Measurements from ENCODE around the gene SORCS1. TPM values are rescaled to one million over a fixed set of nuclear protein-coding genes. Genes with fewer than 3 reads are reported as not detected.

Gene SORCS1
- total RNA-seq, 4 donors from 2014 or later: 1.2 to 11.8 (median 6.2) TPM

- no peaks in the 10 kb centered on the region for H3K9me3 ChIP-seq
- no peaks in the 10 kb centered on the region for H3K27me3 ChIP-seq
- no peaks in the 10 kb centered on the region for H3K4me1 ChIP-seq
- no peaks in the 10 kb centered on the region for H3K36me3 ChIP-seq
- DNase-seq: no peak
- TF ChIP-seq, protein P1, sequence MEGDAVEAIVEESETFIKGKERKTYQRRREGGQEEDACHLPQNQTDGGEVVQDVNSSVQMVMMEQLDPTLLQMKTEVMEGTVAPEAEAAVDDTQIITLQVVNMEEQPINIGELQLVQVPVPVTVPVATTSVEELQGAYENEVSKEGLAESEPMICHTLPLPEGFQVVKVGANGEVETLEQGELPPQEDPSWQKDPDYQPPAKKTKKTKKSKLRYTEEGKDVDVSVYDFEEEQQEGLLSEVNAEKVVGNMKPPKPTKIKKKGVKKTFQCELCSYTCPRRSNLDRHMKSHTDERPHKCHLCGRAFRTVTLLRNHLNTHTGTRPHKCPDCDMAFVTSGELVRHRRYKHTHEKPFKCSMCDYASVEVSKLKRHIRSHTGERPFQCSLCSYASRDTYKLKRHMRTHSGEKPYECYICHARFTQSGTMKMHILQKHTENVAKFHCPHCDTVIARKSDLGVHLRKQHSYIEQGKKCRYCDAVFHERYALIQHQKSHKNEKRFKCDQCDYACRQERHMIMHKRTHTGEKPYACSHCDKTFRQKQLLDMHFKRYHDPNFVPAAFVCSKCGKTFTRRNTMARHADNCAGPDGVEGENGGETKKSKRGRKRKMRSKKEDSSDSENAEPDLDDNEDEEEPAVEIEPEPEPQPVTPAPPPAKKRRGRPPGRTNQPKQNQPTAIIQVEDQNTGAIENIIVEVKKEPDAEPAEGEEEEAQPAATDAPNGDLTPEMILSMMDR (IDR thresholded peaks at IDR 0.05): no peak
- no peak for TF ChIP-seq POLR2A (IDR thresholded peaks at IDR 0.05)
- H3K27ac ChIP-seq: no peak overlapping the region
- no peak overlapping the region for H3K4me3 ChIP-seq (replicated peaks in 1 of 3)
- intact Hi-C loops (cut with DNase I): no loop called here
Measured at GRCh38 chr10:106637873-106638272, 526.6 kb downstream of the SORCS1 start.

DNA sequence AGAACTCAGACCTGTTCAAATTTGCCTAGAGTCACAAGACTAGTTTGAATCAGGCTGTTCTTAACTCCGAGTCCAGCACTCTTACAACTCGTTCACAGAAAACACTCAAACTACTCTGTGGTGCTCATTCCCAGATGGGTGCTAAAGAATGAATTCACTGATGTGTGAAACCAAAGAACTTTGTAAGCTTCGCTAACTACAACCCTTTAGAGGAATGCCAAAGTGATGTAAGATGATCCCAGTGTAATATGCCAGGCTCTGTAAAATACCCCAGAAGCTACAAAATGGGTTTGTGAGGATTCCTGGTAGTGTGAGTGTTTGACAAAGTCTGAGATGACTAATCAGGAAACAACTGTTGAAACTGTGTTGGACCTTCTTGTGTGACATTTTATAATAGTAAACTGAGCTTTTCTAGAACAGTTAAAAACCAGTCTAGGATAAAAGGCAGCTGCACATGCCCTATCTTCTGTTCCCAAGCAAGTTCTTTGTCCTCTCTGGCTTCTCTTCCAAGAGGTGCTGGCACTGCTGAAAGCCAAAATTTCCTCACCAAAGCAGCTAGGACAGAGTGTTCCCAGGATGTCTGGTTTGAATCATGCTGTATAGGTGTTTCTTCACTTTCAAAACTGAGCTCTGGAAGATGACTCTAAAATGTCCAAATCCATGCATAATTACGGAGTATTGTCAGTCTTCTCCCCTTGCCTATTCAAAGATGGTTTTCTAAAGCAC, 527.6 kb downstream of the SORCS1 start:
- 49 to 55% methylated on average over 4 of the region's 4 CpGs for WGBS, 2 donors
- intact Hi-C loops (cut with DNase I): no loop called here
- Histone ChIP-seq H3K4me1 (no peaks in the 10 kb centered on the region), H3K27ac (no peak overlapping the region), H3K4me3 (replicated peaks in 1 of 3) (no peak overlapping the region), H3K9me3 (no peaks in the 10 kb centered on the region), H3K27me3 (no peaks in the 10 kb centered on the region), H3K36me3 (no peaks in the 10 kb centered on the region)
- peak in 1 of 2 donors; percentile 3 for DNase-seq
- no peak for TF ChIP-seq POLR2A (IDR thresholded peaks at IDR 0.05)
- TF ChIP-seq, protein P1 (IDR thresholded peaks at IDR 0.05): no peak

GRCh38 chr10:106635947-106636346, 528.6 kb downstream of the SORCS1 start:
- DNase-seq: peak; percentile 68 to 73
- no peaks in the 10 kb centered on the region for H3K4me1 ChIP-seq
- H3K36me3 ChIP-seq: no peaks in the 10 kb centered on the region
- no peaks in the 10 kb centered on the region for H3K27me3 ChIP-seq
- TF ChIP-seq, protein P1 (IDR thresholded peaks at IDR 0.05): no peak
- intact Hi-C loops (cut with DNase I): no loop called here
- no peak overlapping the region for H3K27ac ChIP-seq
- WGBS, 2 donors: 22 to 39% methylated on average over 6 of the region's 6 CpGs
- H3K9me3 ChIP-seq: no peaks in the 10 kb centered on the region
- H3K4me3 ChIP-seq (replicated peaks in 1 of 3): no peak overlapping the region

DNA sequence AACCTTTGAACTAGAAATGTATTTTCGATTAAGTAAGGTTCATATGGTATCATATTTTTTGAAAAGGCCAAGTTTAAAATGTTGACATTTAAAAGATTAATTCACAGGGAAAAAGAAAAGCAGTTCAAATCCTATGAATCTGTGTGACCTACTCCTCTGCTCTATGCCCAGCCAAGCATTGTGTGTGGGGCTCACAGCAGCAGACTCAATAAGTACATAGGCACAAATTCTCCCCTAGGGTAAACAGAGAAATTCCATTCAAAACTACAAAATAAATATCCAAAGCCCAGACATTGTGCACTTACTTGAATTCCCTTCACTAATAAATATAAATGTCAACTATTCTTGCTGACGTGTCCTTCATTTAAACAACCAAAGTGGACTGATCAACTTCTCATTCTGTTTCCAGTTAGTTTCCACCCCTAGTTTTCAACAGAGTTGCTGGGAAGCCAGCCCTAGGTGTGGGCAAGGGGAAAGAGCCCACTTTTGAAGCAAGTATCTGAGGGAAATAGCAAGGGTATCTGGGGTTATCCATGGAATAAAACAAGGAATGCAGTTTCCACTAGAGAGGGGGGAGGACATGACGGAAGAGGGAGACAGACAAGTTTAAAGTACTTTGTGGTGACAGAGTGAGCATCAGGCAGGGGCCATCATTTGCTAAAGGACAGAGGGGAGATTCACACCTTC, 533.3 kb downstream of the SORCS1 start:
- Histone ChIP-seq H3K4me1 (no peaks in the 10 kb centered on the region), H3K9me3 (no peaks in the 10 kb centered on the region), H3K36me3 (no peaks in the 10 kb centered on the region), H3K4me3 (replicated peaks in 1 of 3) (no peak overlapping the region), H3K27ac (no peak overlapping the region), H3K27me3 (no peaks in the 10 kb centered on the region)
- DNase-seq: no peak
- TF ChIP-seq, protein P1 (IDR thresholded peaks at IDR 0.05): no peak
- TF ChIP-seq POLR2A (IDR thresholded peaks at IDR 0.05): no peak
- WGBS, 2 donors: 81% methylated on average over 3 of the region's 3 CpGs
- intact Hi-C loops (cut with DNase I): no loop called here

GRCh38 chr10:106626371-106626770, 538.1 kb downstream of the SORCS1 start:
- Histone ChIP-seq H3K36me3 (no peaks in the 10 kb centered on the region), H3K4me3 (replicated peaks in 1 of 3) (no peak overlapping the region), H3K4me1 (no peaks in the 10 kb centered on the region), H3K27ac (no peak overlapping the region), H3K27me3 (no peaks in the 10 kb centered on the region), H3K9me3 (no peaks in the 10 kb centered on the region)
- WGBS, 2 donors: 93% methylated on average over 2 of the region's 2 CpGs
- intact Hi-C loops (cut with DNase I): no loop called here
- TF ChIP-seq, protein P1 (IDR thresholded peaks at IDR 0.05): no peak
- no peak for TF ChIP-seq POLR2A (IDR thresholded peaks at IDR 0.05)
- no peak for DNase-seq

All from thyroid gland (tissue), 4 donors.